Epithelial cell of umbilical artery (primary cell): ENCODE measurements around the gene SPACA7. TPM values are rescaled to one million over a fixed set of nuclear protein-coding genes. Genes with fewer than 3 reads are reported as not detected.

Experiments
- total RNA-seq: library from RNA; depleted of rRNA; stranded (reverse); fragments of >200 nt; gene quantifications from 2 replicates; pipeline ENCODE4 v1.2.3, GENCODE V29; 2014

SPACA7 gene
- not detected in 2 replicates for total RNA-seq

GRCh38 chr13:112376050-112376681 is at the start of gene SPACA7:
Gene SPACA7, plus strand, starts transcription at chr13:112376355. Its CDS starts 31 bp downstream, at chr13:112376386.

Other genes with a start within 250 kb of the SPACA7 start
- gene TUBGCP3, start 211.8 kb downstream of the SPACA7 start, total RNA-seq, result 17.2 and 18.8 TPM in 2 replicates